ENCODE measurements around the gene PELI1. TPM values are rescaled to one million over a fixed set of nuclear protein-coding genes. Genes with fewer than 3 reads are reported as not detected.

The PELI1 gene
- total RNA-seq, 1 experiment from 2014 or later: 61.0 TPM

DNA sequence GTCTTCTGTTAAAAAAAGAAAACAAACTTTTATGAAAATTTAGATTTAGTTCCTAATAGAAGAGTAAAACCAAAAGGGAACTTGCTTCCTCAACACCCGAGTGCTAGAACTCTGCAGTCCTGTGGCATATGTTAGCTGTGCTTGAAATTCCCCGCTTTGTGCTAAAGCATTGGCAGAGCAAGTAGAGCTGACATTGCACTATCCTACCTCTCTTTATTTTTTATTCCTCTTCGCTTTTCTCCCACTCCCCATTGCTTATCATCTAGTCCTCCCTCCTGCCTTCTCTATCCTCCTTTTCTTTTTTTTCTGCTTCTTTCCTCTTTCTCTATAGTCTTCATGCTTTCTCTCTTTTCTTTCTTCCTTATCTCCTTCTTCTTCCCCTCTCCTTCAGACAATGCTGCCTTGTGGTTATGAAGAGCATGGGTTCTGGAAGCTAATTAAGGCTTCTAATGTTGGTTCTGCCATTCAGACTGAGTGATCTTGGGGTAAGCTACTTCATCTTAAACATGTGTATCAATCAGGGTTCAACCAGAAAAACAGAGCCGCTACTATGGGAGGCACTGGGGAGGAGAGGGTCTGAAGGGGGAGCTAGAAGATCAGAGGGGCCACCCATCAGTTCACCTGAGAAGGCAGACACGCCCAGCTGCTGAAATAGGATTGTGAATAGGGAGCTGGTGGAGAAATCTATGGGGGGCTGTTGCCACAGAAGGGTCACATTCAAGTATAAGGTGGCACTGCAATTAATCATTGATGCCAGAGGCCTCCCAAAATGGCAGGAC is 31.4 kb upstream of the PELI1 start:
- H2BK5ac ChIP-seq (ENCODE audit: insufficient read length, low read length): no peak overlapping the region
- H2BK12ac ChIP-seq (ENCODE audit: insufficient read length, low read depth, low read length): no peak overlapping the region
- Mint-ChIP-seq H3K27me3 (ENCODE audit: low read depth) (no peaks in the 10 kb centered on the region), H3K9me3 (no peaks in the 10 kb centered on the region), H3K4me3 (no peak overlapping the region), H3K27ac (no peak overlapping the region), H3K4me1 (peaks cover 27 to 29% of the 10 kb centered on the region in 2 experiments), H3K36me3 (ENCODE audit: insufficient read depth in 1 of 3, low read depth in 3 of 3) (no peaks in the 10 kb centered on the region)
- no peaks in the 10 kb centered on the region; the same call in 1 of the 2 replicates for H3K4me1 ChIP-seq (ENCODE audit: insufficient read depth, low read length)
- H3K9ac ChIP-seq (ENCODE audit: extremely low read depth, insufficient read length, low read length): no peak overlapping the region
- H3K4me2 ChIP-seq (ENCODE audit: insufficient read depth, insufficient read length, low read length): no peak overlapping the region
- H4K20me1 ChIP-seq (ENCODE audit: control insufficient read depth, insufficient read depth, insufficient read length): no peaks in the 10 kb centered on the region
- H3K79me2 ChIP-seq (ENCODE audit: insufficient read depth, low read length): no peaks in the 10 kb centered on the region
- H4K5ac ChIP-seq (ENCODE audit: insufficient read length, low read depth, low read length): no peak overlapping the region
- no peak overlapping the region for H3K18ac ChIP-seq (ENCODE audit: insufficient read length, low read depth, low read length)
- H3T11ph ChIP-seq (ENCODE audit: low read length): no peak overlapping the region
- no peak overlapping the region for H2BK15ac ChIP-seq (ENCODE audit: low read depth, low read length)
- H4K91ac ChIP-seq (ENCODE audit: insufficient read length, low read depth, low read length): no peak overlapping the region
- no peaks in the 10 kb centered on the region for H3K79me1 ChIP-seq (ENCODE audit: insufficient read depth, low read depth, low read length, poor library complexity, severe bottlenecking)
- H3K27me3 ChIP-seq (ENCODE audit: insufficient read depth, low read length): no peaks in the 10 kb centered on the region
- no peaks in the 10 kb centered on the region for H3K23me2 ChIP-seq (ENCODE audit: insufficient read length, low read depth, low read length, poor library complexity, severe bottlenecking)
- H3K9me3 ChIP-seq (ENCODE audit: control insufficient read depth, low read depth, low read length): no peaks in the 10 kb centered on the region
- no peak overlapping the region for H3K27ac ChIP-seq (ENCODE audit: insufficient read length, low read depth, low read length)
- no peak overlapping the region for H4K8ac ChIP-seq (replicated peaks; ENCODE audit: insufficient read length, low read depth, low read length)
- H3K56ac ChIP-seq (ENCODE audit: insufficient read length, low read depth, low read length): no peak overlapping the region
- WGBS (ENCODE audit: extremely low coverage, insufficient read length, low lambda C conversion rate): no CpG with 5 or more reads among the region's 5 CpGs
- H2AK5ac ChIP-seq (ENCODE audit: insufficient read length, low read length): no peak overlapping the region
- H2BK120ac ChIP-seq (ENCODE audit: low read depth, low read length, poor library complexity, severe bottlenecking): no peak overlapping the region
- no peak overlapping the region for H2AFZ ChIP-seq (ENCODE audit: low read length)
- no peak overlapping the region for H2BK20ac ChIP-seq (ENCODE audit: low read depth, low read length, poor library complexity, severe bottlenecking)
- no peak overlapping the region for H3K14ac ChIP-seq (ENCODE audit: insufficient read depth, low read length)
- TF ChIP-seq CTCF (conservative IDR thresholded peaks at IDR 0.05): no peak
- no peak overlapping the region for H3K23ac ChIP-seq (ENCODE audit: insufficient read length, low read depth, low read length)
- no peak overlapping the region for H3K4ac ChIP-seq (ENCODE audit: low read depth, low read length)
- no peak for DNase-seq

All from H9 (cell line).